Measurements from ENCODE around the gene KCNAB1. TPM values are rescaled to one million over a fixed set of nuclear protein-coding genes. Genes with fewer than 3 reads are reported as not detected.

KCNAB1 gene
- total and polyA plus RNA-seq, 2 donors (not counting 1 experiment from before 2014, with no cell fraction given) = 0.03 to 0.33 TPM

DNA sequence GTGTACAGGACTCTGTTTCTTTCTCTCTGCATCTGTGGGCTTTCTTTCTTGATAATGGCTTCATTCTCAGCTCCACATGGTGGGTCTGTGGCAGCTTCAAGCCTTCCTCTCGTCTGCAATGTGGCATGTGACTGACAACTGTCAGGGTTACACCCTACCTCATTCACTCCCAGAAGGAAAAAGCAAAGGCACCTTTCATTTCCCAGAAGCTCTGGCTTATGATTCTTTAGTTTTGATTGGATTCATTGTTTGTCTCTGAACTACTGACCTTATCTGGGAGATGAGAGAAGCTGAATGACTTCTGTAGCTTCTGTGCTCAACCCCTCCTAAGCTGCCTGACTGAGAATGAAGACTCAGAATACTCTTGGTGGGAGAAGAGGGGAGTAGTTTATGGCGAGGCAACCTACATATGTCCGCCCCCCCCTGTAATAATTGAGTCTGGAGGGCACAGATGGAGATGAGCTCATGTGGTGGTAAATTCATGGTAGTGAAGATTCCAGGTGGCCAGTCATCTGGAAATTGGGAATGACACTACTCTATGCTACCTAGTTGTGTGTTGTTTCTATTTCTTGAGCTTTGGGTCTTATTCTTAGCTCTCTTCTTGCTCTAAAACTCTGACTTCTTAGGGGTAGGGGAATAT lies 38.4 kb downstream of the KCNAB1 start:
- Histone ChIP-seq H3K27ac (ENCODE audit: insufficient read depth, low read length) (no peak overlapping the region), H3K9me3 (ENCODE audit: control insufficient read depth, insufficient read depth, low read depth, low read length) (no peaks in the 10 kb centered on the region), H3K4me2 (ENCODE audit: extremely low read depth, insufficient read depth, low read length) (no peak overlapping the region), H4K20me1 (ENCODE audit: control insufficient read depth, extremely low read depth, insufficient read depth, low read length) (no peaks in the 10 kb centered on the region), H3K4me1 (ENCODE audit: control insufficient read depth, extremely low read depth, insufficient read depth, low read length) (no peaks in the 10 kb centered on the region), H3K36me3 (ENCODE audit: control insufficient read depth, insufficient read depth, low read length) (no peaks in the 10 kb centered on the region), H3K9ac (ENCODE audit: insufficient read depth, low read length) (no peak overlapping the region), H3K27me3 (ENCODE audit: control insufficient read depth, insufficient read depth, low read length) (peaks cover 2% of the 10 kb centered on the region), H3K79me2 (ENCODE audit: control insufficient read depth, insufficient read depth, low read length) (no peaks in the 10 kb centered on the region), H3K4me3 (replicated peaks in 1 of 4; ENCODE audit: control extremely low read depth in 1 of 4, insufficient read depth in 1 of 4, low read depth in 3 of 4, low read length in 4 of 4) (no peak overlapping the region), H2AFZ (ENCODE audit: low read length) (no peak overlapping the region)
- DNase-seq (ENCODE audit: low read depth in 2 of 2) = no peak
- TF ChIP-seq, protein P1, sequence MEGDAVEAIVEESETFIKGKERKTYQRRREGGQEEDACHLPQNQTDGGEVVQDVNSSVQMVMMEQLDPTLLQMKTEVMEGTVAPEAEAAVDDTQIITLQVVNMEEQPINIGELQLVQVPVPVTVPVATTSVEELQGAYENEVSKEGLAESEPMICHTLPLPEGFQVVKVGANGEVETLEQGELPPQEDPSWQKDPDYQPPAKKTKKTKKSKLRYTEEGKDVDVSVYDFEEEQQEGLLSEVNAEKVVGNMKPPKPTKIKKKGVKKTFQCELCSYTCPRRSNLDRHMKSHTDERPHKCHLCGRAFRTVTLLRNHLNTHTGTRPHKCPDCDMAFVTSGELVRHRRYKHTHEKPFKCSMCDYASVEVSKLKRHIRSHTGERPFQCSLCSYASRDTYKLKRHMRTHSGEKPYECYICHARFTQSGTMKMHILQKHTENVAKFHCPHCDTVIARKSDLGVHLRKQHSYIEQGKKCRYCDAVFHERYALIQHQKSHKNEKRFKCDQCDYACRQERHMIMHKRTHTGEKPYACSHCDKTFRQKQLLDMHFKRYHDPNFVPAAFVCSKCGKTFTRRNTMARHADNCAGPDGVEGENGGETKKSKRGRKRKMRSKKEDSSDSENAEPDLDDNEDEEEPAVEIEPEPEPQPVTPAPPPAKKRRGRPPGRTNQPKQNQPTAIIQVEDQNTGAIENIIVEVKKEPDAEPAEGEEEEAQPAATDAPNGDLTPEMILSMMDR (conservative IDR thresholded peaks at IDR 0.05 in 1 of 2, IDR thresholded peaks at IDR 0.05 in 1 of 2; ENCODE audit: low read depth in 1 of 2, low read length in 2 of 2) = no peak
- no peak for TF ChIP-seq EZH2 (IDR thresholded peaks at IDR 0.05; ENCODE audit: low read length, missing control alignments)

DNA sequence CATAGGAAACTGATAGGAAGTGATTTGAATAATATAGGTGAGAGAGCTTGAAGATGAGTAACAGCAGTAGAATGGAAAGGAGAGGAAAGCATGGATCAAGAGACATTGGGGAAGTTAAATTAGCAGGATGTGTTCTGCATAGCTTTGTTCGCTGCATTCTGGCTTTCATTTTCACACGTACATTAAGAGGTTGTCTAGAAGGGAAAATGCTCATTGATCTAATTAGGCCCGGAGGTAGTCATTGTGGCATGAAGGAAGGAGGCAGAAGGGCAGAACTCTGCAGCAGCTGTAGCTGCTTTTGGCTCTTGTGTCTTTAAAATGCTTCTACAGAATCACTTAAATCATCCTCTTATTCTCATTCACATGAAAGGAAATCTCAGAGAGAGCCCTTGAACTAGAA lies 40.3 kb downstream of the KCNAB1 start:
- no peaks in the 10 kb centered on the region for H3K79me2 ChIP-seq (ENCODE audit: control insufficient read depth, insufficient read depth, low read length)
- no peaks in the 10 kb centered on the region for H4K20me1 ChIP-seq (ENCODE audit: control insufficient read depth, extremely low read depth, insufficient read depth, low read length)
- peak in 1 of 2 donors; percentile 25 for DNase-seq (ENCODE audit: low read depth in 2 of 2)
- no peak for TF ChIP-seq EZH2 (IDR thresholded peaks at IDR 0.05; ENCODE audit: low read length, missing control alignments)
- TF ChIP-seq, protein P1 (conservative IDR thresholded peaks at IDR 0.05 in 1 of 2, IDR thresholded peaks at IDR 0.05 in 1 of 2; ENCODE audit: low read depth in 1 of 2, low read length in 2 of 2) = no peak
- no peak overlapping the region for H3K4me3 ChIP-seq (replicated peaks in 1 of 4; ENCODE audit: control extremely low read depth in 1 of 4, insufficient read depth in 1 of 4, low read depth in 3 of 4, low read length in 4 of 4)
- H2AFZ ChIP-seq (ENCODE audit: low read length) = no peak overlapping the region
- no peak overlapping the region for H3K4me2 ChIP-seq (ENCODE audit: extremely low read depth, insufficient read depth, low read length)
- H3K4me1 ChIP-seq (ENCODE audit: control insufficient read depth, extremely low read depth, insufficient read depth, low read length) = no peaks in the 10 kb centered on the region
- peaks cover 1% of the 10 kb centered on the region for H3K27me3 ChIP-seq (ENCODE audit: control insufficient read depth, insufficient read depth, low read length)
- no peaks in the 10 kb centered on the region for H3K36me3 ChIP-seq (ENCODE audit: control insufficient read depth, insufficient read depth, low read length)
- no peak overlapping the region for H3K27ac ChIP-seq (ENCODE audit: insufficient read depth, low read length)
- no peaks in the 10 kb centered on the region for H3K9me3 ChIP-seq (ENCODE audit: control insufficient read depth, insufficient read depth, low read depth, low read length)
- no peak overlapping the region for H3K9ac ChIP-seq (ENCODE audit: insufficient read depth, low read length)

DNA sequence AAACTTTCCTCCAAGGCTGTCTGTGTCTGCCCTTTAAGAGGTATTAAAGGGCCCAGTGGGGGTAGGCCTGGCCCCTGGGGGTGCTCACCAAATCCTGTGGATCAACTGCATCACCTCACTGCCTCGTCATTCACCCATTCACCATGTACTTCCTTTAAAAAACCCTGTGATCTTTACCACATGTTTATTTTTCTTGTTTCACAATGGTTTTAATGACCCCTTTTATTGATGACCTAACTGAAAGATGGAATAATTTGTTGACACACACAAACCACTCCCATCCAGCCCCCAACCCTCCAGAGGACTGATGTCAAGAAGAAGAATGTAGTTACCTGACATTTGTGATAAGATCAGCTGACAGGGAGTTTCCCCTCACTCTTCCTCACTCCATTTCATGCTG lies 40.8 kb downstream of the KCNAB1 start:
- no peak for TF ChIP-seq EZH2 (IDR thresholded peaks at IDR 0.05; ENCODE audit: low read length, missing control alignments)
- TF ChIP-seq, protein P1 (conservative IDR thresholded peaks at IDR 0.05 in 1 of 2, IDR thresholded peaks at IDR 0.05 in 1 of 2; ENCODE audit: low read depth in 1 of 2, low read length in 2 of 2) = no peak
- no peak overlapping the region for H3K4me3 ChIP-seq (replicated peaks in 1 of 4; ENCODE audit: control extremely low read depth in 1 of 4, insufficient read depth in 1 of 4, low read depth in 3 of 4, low read length in 4 of 4)
- H3K79me2 ChIP-seq (ENCODE audit: control insufficient read depth, insufficient read depth, low read length) = no peaks in the 10 kb centered on the region
- no peak overlapping the region for H2AFZ ChIP-seq (ENCODE audit: low read length)
- no peak overlapping the region for H3K9ac ChIP-seq (ENCODE audit: insufficient read depth, low read length)
- peak; percentile 40 to 72 for DNase-seq (ENCODE audit: low read depth in 2 of 2)
- no peaks in the 10 kb centered on the region for H3K9me3 ChIP-seq (ENCODE audit: control insufficient read depth, insufficient read depth, low read depth, low read length)
- H3K4me2 ChIP-seq (ENCODE audit: extremely low read depth, insufficient read depth, low read length) = no peak overlapping the region
- H4K20me1 ChIP-seq (ENCODE audit: control insufficient read depth, extremely low read depth, insufficient read depth, low read length) = no peaks in the 10 kb centered on the region
- H3K27me3 ChIP-seq (ENCODE audit: control insufficient read depth, insufficient read depth, low read length) = no peaks in the 10 kb centered on the region
- H3K4me1 ChIP-seq (ENCODE audit: control insufficient read depth, extremely low read depth, insufficient read depth, low read length) = no peaks in the 10 kb centered on the region
- H3K27ac ChIP-seq (ENCODE audit: insufficient read depth, low read length) = no peak overlapping the region
- no peaks in the 10 kb centered on the region for H3K36me3 ChIP-seq (ENCODE audit: control insufficient read depth, insufficient read depth, low read length)

Data from fibroblast of lung (primary cell).